ENCODE measurements around the gene CUL4A.

- TF ChIP-seq EZH2 (IDR thresholded peaks at IDR 0.05; ENCODE audit: insufficient read depth, low read length) (no peak), CTCF (IDR thresholded peaks at IDR 0.05; ENCODE audit: insufficient read depth, low read depth, low read length) (no peak)
Observed at GRCh38 chr13:113209336-113209758, at the start of gene CUL4A.
